ENCODE data around the gene CEP41.

CEP41 gene

DNA sequence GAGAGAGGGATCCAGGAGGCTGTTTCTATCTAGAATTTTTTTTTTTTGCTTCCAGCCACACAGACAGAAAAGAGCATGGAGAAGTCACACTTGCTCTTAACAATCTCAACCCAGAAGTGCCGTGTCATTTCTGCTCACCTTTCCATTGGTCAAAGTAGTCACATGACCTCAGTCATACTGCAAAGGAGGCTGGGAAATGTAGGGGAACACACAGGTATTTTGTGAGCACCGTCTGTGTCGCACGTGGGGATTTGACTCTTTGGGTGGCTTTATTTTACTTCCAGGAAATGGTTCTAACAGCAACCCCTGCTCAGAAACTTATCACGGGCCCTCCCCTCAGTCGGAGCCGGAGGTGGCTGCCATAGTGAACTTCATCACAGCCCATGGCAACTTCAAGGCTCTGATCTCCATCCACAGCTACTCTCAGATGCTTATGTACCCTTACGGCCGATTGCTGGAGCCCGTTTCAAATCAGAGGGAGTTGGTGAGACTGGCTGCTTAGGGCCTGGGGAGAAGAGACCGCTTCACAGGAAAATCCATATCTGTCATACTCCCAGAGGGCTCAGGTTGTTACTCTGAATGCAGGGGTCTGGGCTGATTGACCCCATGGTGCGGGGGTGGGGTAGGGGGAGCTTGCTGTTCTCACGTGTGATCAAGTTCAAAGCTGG, 73.6 kb downstream of the CEP41 start:
- TF ChIP-seq ZFX (IDR thresholded peaks at IDR 0.05): no peak
- TF ChIP-seq CTCF (conservative IDR thresholded peaks at IDR 0.05): no peak

DNA sequence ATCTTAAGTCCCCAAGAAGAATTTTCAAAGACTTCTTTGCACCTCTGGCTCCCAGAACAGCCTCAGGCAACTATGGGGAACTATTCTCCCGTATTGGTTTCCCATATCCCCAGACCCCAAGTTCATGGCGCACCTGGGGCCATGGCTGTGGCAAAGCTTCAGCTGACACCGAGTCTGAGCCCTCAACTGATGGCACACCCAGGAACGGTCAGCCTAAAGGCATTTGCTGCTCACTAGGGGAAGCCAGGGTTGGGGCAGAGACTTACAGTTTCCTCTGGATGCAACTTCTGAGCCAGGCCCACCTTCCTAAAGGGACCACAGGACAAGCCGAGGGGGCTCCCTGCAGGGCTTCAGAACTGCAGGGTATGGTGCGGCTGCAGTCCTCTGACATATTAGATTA, 74.3 kb downstream of the CEP41 start:
- TF ChIP-seq ZFX (IDR thresholded peaks at IDR 0.05) (no peak), CTCF (conservative IDR thresholded peaks at IDR 0.05) (no peak)
- H3K27ac ChIP-seq: no peak overlapping the region

More for the DNA sequence above, 73.6 kb downstream of the CEP41 start:
- no peak overlapping the region; the same call in 1 of the 2 replicates for H3K27ac ChIP-seq

DNA sequence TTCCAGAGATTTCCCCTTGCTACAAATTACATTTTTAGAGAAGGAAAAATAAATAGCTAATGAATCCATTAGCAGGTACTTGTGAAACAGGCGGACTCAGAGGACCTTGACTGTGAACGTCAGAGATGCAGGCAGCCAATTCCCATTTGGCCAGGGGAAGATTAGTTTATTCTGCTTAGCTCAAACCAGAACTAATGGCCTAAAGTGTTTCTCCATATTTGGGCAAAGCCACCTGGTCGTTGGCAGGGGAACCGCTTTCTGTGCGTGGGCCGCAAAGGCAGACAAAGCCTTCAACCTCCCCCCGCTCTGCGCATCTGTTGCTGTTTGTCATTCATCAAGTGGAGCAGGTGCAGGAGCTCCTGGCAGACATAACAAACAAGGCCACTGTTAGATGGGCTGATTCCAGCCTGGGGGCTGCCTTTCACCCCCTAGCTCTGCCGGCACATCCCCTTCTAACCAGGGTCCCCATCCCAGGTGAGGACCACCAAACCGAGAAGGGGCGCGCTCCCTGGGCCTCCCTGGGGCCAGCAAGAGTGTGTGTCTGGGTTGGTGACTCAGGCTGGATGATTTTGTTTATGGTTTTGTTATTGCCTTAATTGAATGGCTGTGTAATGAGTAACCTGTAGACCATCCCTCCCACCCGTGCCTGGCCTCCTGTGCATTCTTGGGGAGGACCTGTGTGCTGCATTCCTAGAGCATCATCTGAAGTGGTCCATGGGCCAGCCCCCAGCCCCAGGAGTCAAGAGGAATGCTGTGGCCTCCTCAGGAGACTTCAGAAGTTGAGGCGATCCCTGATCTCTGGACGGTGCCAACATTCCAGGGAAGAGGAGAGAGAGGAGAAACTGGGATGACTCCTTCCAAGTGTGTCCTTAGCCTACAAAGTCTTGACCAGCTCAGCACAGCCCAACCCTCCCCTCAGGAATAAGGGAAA, 75.0 kb downstream of the CEP41 start:
- H3K27ac ChIP-seq: no peak overlapping the region
- TF ChIP-seq CTCF (conservative IDR thresholded peaks at IDR 0.05): no peak
- TF ChIP-seq ZFX (IDR thresholded peaks at IDR 0.05): no peak

DNA sequence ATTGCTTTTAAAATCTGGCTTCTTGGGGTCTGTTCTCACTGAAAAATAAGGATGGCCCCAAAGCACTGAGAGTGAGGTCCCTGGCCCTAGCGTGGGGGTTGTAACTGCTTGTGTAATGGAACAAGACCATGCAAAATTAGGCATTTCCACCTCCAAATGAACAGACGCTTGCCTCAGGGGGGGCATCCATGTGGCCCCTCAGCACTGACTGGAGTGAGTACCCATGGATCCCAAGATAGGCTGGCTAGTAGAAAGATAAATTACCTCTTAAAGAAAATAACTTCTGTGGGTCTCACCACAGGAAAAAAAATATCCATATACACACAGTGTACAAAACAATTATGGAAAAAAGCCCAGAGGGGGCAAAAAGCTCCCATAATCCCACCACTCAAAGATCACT, 75.7 kb downstream of the CEP41 start:
- TF ChIP-seq CTCF (conservative IDR thresholded peaks at IDR 0.05) (no peak), ZFX (IDR thresholded peaks at IDR 0.05) (no peak)
- no peak overlapping the region for H3K27ac ChIP-seq

GRCh38 chr7:130364451-130364850, 76.4 kb downstream of the CEP41 start:
- TF ChIP-seq CTCF (conservative IDR thresholded peaks at IDR 0.05) (no peak), ZFX (IDR thresholded peaks at IDR 0.05) (no peak)
- H3K27ac ChIP-seq: no peak overlapping the region

- TF ChIP-seq CTCF (conservative IDR thresholded peaks at IDR 0.05) (no peak), ZFX (IDR thresholded peaks at IDR 0.05) (no peak)
- no peak overlapping the region for H3K27ac ChIP-seq
These were observed 77.6 kb downstream of the CEP41 start for GRCh38 chr7:130363026-130363847.
